HUES48 (cell line): ENCODE measurements around the gene CDHR3.

Source experiments
- H3K27ac ChIP-seq: one replicate; pipeline ENCODE4 v1.7.0; 2013; ENCODE audit warnings: low read depth, low read length, inconsistent platforms
- H3K27me3 ChIP-seq: 2 replicates; pipeline ENCODE4 v1.6.1; 2013; ENCODE audit warnings: mild to moderate bottlenecking, low read length; ENCODE audit not compliant: control insufficient read depth, insufficient read depth
- H3K36me3 ChIP-seq: 2 replicates; pipeline ENCODE4 v1.6.1; 2013; ENCODE audit warnings: low read length; ENCODE audit not compliant: control insufficient read depth, insufficient read depth
- H3K4me1 ChIP-seq: 2 replicates; pipeline ENCODE4 v1.6.1; 2013; ENCODE audit warnings: mild to moderate bottlenecking, low read length; ENCODE audit not compliant: control insufficient read depth, insufficient read depth
- H3K4me3 ChIP-seq: 2 replicates; pipeline ENCODE4 v1.5.1; 2013; ENCODE audit warnings: mild to moderate bottlenecking, low read depth, low read length
- H3K9ac ChIP-seq: 2 replicates; pipeline ENCODE4 v1.6.1; 2013; ENCODE audit warnings: mild to moderate bottlenecking, low read depth, low read length, moderate library complexity
- H3K9me3 ChIP-seq: 2 replicates; pipeline ENCODE4 v1.6.1; 2013; ENCODE audit warnings: low read length; ENCODE audit not compliant: control insufficient read depth, insufficient read depth

CDHR3 gene

DNA sequence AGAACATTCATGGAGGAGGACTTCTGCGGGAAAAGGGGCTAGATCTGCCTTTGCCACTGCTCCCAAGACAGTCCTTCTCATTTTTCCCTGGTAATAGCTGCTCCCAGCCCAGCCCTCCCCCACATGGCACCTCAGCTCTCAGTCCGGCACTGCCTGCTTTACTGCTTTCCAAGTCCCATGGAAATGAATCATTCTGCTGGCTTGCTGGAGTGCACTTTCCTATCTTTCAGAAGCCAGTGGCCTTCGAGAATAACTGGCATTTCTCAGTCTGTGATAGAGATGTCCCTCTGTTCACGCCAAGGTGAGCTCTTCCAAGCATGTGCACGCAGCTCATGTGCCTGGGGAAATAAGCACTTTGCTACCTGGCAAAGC, 87.7 kb downstream of the CDHR3 start:
- no peaks in the 10 kb centered on the region for H3K36me3 ChIP-seq
- H3K4me1 ChIP-seq = peaks cover 8% of the 10 kb centered on the region; the same call in 1 of the 2 replicates
- H3K4me3 ChIP-seq = no peak overlapping the region
- no peaks in the 10 kb centered on the region; the same call in 1 of the 2 replicates for H3K9me3 ChIP-seq
- H3K9ac ChIP-seq = no peak overlapping the region
- H3K27me3 ChIP-seq = no peaks in the 10 kb centered on the region
- H3K27ac ChIP-seq = no peak overlapping the region

DNA sequence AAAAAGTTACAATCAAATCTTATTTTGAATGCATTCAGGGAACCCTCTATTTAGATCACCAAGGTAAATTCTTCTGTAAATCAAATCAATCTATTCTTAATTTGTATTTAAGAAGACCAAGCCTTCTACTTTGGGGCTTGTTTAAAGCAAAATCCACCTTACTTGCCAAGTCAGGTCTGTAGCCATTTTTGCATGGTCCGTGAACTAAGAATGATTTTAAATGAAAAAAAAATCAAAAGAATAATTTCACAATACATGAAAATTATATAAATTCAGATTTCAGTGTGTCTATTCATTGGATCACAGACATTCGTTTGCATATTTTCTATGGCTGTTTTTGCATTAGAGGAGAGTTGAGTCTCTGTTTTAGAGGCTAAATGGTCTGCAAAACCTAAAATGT, 89.6 kb downstream of the CDHR3 start:
- no peak overlapping the region for H3K27ac ChIP-seq
- no peak overlapping the region for H3K4me3 ChIP-seq
- H3K9ac ChIP-seq = no peak overlapping the region
- H3K27me3 ChIP-seq = no peaks in the 10 kb centered on the region
- H3K4me1 ChIP-seq = peaks cover 8% of the 10 kb centered on the region; the same call in 1 of the 2 replicates
- no peaks in the 10 kb centered on the region; the same call in 1 of the 2 replicates for H3K9me3 ChIP-seq
- no peaks in the 10 kb centered on the region for H3K36me3 ChIP-seq

DNA sequence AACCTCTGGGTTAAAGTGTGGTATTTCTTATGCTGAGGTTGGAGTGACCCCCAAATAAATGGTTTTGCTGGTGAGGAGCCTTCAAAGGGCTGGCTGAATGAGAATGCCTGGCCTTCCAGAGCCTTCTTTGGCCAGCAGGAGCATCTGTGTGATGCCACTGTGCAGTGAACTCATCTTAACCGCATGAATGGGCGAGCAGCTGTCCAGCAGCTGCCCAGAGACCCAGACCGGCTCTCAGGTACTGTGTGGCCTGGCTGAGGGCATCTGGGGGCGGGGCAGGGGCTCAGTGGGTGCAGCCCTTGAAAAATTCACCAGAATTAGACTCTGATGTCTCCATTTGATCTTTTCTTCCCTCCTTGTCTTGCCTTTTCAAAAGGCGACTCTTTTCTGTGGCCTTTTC, 90.0 kb downstream of the CDHR3 start:
- H3K27me3 ChIP-seq = no peaks in the 10 kb centered on the region
- no peaks in the 10 kb centered on the region for H3K36me3 ChIP-seq
- H3K9me3 ChIP-seq = no peaks in the 10 kb centered on the region; the same call in 1 of the 2 replicates
- H3K4me3 ChIP-seq = no peak overlapping the region
- no peak overlapping the region for H3K9ac ChIP-seq
- peaks cover 8% of the 10 kb centered on the region; the same call in 1 of the 2 replicates for H3K4me1 ChIP-seq
- H3K27ac ChIP-seq = no peak overlapping the region

DNA sequence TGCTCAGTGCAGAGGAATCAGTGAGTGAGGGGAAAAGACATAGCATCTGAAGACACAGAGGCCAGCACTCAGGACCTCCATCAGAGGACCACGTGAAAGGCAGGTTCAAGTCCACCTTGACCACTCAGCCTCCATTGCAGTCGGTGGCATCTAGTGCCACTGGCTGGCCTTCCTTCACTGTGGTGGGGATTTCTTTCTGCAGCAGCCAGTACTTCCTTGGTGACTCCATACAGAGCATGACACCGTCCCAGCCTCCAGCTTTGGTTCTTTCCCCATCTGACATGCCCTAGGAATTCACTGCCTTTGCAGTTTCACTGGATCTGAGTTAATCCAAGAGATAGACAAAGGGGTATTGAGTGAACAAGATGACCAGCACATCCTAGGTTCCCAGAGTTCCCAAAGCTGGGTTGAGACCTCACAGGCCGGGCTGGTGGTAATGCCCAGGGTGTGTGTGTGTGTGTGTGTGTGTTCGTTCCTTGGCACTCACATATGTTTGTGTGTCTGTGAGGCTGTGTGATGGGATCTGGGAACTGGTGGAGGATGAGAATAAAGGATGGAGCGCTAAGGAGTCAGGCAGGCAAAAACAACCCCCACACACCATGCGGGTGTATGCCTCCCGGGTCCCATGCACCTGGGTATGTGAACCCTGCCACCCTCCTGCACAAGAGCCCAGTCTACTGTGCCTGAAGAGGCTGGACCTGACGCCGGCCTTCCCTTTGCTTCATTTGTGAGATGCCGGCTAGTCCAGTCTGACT, 91.3 kb downstream of the CDHR3 start:
- H3K9me3 ChIP-seq = no peaks in the 10 kb centered on the region; the same call in 1 of the 2 replicates
- no peak overlapping the region for H3K9ac ChIP-seq
- H3K27me3 ChIP-seq = no peaks in the 10 kb centered on the region
- H3K4me3 ChIP-seq = no peak overlapping the region
- no peak overlapping the region for H3K27ac ChIP-seq
- peaks cover 8% of the 10 kb centered on the region; the same call in 1 of the 2 replicates for H3K4me1 ChIP-seq
- no peaks in the 10 kb centered on the region for H3K36me3 ChIP-seq

DNA sequence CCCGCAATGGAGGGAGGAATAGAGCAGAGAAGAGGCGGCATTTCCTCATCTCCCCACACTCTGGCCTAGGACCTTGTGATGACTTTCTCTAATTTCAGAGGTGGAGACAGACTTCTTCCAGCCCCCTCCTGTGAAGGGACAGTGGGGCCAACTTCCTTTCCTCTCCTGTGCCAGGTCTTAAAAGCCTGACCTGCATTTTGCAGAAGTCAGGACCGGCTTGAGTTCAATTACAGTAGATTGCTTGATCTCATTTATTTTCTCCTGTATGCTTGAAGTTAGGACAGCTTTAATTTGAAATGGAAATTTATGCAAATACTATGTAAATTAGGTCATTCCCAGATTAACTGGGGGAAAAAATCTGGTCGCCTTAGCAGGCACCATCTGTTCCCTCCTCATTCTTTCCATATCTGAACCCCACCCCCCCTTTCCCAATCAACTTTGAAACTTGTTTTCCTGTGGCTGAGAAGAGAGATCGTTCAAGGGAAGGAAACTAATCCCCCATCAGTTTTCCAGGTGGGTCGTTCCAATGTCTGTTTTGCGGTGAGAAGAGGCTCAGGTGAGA, 92.0 kb downstream of the CDHR3 start:
- no peak overlapping the region for H3K27ac ChIP-seq
- H3K36me3 ChIP-seq = no peaks in the 10 kb centered on the region
- no peaks in the 10 kb centered on the region for H3K27me3 ChIP-seq
- H3K9ac ChIP-seq = no peak overlapping the region
- H3K4me1 ChIP-seq = peaks cover 8% of the 10 kb centered on the region; the same call in 1 of the 2 replicates
- no peaks in the 10 kb centered on the region; the same call in 1 of the 2 replicates for H3K9me3 ChIP-seq
- no peak overlapping the region for H3K4me3 ChIP-seq

DNA sequence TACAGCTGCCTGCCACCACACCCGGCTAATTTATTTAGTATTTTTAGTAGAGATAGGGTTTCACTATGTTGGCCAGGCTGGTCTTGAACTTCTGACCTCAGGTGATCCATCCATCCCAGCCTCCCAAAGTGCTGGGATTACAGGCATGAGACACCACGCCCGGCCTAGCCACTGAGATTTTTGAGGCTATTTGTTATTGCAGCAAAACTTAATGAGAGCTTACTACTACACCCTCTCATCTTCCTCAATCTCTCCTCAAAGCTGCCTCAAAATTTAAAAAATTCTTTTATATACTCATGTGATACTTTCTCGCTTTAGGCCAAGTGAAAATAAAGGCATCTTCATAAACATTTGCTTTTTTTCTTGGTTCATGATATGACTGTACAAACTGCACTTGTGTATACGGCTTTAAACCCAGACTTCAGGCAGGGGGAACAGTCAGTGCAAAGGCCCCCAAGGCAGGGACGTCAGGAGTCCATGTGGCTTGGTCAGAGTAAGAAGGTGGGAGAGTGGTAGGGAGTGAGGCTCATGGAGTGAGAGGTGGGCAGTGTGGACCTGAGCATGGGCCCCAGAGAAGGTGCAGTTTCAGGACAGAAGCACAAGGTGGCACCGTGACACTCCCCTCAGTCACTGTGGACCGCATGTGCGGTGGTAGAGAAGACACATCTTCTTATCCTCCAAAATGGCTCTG, 93.6 kb downstream of the CDHR3 start:
- Histone ChIP-seq H3K4me3 (no peak overlapping the region), H3K4me1 (peaks cover 8% of the 10 kb centered on the region; the same call in 1 of the 2 replicates), H3K36me3 (no peaks in the 10 kb centered on the region), H3K9ac (no peak overlapping the region), H3K27ac (no peak overlapping the region), H3K27me3 (no peaks in the 10 kb centered on the region), H3K9me3 (no peaks in the 10 kb centered on the region; the same call in 1 of the 2 replicates)

DNA sequence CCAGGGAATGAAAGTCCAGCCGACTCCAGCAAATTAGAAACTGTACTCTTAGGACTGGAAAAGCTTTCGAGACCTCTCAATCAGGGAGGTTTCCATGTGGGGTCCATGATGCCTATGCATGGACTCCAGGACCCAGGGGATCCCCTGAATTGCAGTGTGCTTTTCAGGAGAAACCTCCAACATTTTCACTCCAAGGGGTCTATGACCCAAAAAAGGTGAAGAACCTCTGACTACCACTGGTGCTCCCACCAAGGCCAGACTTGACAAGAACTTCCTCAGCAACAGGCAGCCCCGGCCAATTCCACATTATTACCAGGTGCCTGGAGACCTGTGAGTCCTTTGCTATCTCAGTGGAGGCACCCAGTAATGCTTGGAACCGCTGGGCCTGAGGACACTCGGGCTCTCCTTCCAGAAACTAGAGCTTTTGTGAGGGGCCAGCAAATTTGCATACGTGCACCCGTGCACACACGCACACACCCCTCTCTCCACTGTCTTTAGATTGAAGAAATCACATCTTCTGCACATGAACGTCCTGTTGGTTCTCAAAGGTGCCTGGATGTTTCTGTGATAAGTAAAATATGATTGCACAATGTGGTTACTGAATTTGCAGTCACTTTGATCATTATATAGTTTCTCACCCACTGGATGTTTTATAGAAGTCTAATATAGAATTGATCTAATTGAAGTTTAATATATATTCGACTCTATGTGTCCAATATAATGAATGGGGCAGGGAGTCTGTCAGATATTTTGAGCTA, 94.3 kb downstream of the CDHR3 start:
- Histone ChIP-seq H3K4me1 (peaks cover 8% of the 10 kb centered on the region; the same call in 1 of the 2 replicates), H3K9me3 (no peaks in the 10 kb centered on the region; the same call in 1 of the 2 replicates), H3K27me3 (no peaks in the 10 kb centered on the region), H3K36me3 (no peaks in the 10 kb centered on the region), H3K27ac (no peak overlapping the region), H3K9ac (no peak overlapping the region), H3K4me3 (no peak overlapping the region)

DNA sequence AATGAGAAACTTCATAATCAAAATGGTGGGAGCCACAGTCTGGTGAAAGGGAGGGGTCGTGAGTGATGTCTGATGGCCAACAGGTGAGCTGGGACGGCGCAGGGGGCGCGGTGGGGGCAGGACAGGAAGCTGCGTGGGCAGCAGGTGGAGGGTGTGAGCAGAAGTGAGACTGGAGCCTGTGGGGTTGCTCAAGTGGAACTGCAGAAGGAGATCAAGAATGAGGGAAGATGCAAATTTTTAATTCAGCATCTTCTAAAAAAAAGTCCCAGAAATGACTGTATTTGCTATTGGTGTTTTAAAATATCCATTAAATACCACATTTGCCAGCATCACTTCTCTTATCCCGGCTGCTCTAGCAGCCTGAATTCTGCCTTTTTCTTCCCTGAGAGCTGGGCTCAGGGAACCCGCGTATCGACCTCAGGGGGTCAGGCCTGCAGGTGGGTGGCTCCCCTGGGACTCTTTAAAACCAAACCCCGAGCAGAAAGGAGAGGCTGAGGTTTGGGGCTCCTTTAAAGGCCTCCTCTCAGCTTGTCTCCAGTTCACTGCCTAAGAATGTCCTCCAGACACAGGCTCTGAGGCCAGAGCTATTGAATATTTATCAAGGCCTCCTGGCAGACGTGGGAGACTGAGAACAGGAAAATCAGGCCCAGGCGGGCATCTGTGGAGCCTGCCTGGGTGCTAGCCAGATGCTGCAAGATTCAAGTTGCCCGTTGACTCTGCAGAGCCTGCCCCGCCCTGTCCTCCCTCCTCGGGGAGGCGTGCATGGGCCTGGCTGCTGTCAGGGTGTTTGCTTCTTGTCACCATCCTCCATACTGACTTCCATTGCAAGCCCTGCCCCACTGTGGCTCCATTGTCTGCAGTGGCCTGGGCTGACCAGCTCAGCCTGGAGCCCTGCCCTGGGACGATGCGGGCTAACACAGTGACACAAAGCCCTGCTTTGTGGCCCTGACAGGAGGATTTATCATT, 95.2 kb downstream of the CDHR3 start:
- Histone ChIP-seq H3K27me3 (no peaks in the 10 kb centered on the region), H3K9ac (no peak overlapping the region), H3K4me1 (peaks cover 8% of the 10 kb centered on the region; the same call in 1 of the 2 replicates), H3K9me3 (no peaks in the 10 kb centered on the region; the same call in 1 of the 2 replicates), H3K27ac (no peak overlapping the region), H3K36me3 (no peaks in the 10 kb centered on the region), H3K4me3 (no peak overlapping the region)

DNA sequence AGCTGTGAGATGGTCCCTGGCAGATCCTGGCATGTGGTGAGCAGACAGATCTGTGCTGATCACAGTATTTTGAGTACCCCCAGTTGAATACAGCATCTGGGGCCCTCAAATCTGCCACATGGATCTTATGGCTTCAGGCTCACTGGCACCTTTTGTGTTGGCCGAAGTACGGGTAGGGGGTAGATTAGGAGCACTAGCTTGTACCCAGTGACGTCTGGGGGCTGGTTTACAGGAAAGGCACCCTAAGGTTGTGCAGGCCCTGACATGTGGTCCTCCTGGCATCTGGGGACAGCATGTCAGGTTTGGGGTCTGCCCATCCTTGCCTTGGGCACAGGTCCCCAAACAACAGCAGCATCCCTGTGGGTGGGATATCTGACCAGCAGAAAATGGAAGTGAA, 95.9 kb downstream of the CDHR3 start:
- Histone ChIP-seq H3K4me3 (no peak overlapping the region), H3K4me1 (peaks cover 8% of the 10 kb centered on the region; the same call in 1 of the 2 replicates), H3K27me3 (no peaks in the 10 kb centered on the region), H3K9ac (no peak overlapping the region), H3K27ac (no peak overlapping the region), H3K9me3 (no peaks in the 10 kb centered on the region; the same call in 1 of the 2 replicates), H3K36me3 (no peaks in the 10 kb centered on the region)

DNA sequence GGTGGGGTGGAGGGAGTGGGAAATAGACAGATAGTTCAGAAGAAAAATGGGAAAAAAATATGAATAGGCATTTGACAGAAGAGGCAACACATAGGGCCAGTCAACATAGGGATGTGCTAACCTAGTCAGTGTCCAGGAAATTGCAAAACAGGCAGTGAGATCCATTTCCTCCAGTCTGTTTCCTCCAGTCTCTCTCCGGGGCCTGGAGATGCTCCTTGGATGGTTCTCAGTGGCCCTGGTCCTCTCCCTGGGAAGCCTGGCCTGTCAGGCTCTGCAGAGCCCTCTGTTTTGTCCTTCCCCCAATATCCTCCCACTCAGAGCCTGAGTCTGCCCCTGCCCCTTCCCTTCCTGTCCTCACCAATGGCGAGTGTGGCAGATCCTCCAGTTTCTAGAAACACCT, 96.5 kb downstream of the CDHR3 start:
- H3K27ac ChIP-seq = no peak overlapping the region
- no peaks in the 10 kb centered on the region for H3K36me3 ChIP-seq
- H3K27me3 ChIP-seq = no peaks in the 10 kb centered on the region
- no peaks in the 10 kb centered on the region; the same call in 1 of the 2 replicates for H3K9me3 ChIP-seq
- no peak overlapping the region for H3K4me3 ChIP-seq
- H3K4me1 ChIP-seq = peaks cover 8% of the 10 kb centered on the region; the same call in 1 of the 2 replicates
- no peak overlapping the region for H3K9ac ChIP-seq
